A673 (cell line): ENCODE measurements around the gene ATRNL1. TPM values are rescaled to one million over a fixed set of nuclear protein-coding genes. Genes with fewer than 3 reads are reported as not detected.

Experiments used
- BruUV-seq: library from RNA; stranded (reverse); fragments of 400-500 nt; replicated peaks from 2 replicates; lab custom pipeline; 2021; lab: Mats Ljungman, UMichigan
- CTCF ChIA-PET: fragments of 300-600 bp; sonication (Branson Sonifier 250); formaldehyde crosslinking; loops from one replicate; lab custom pipeline; 2022; ENCODE audit warnings: antibody characterized with exemption; lab: Charles Lee
- POLR2A ChIA-PET: fragments of 300-600 bp; sonication (Branson Sonifier 250); formaldehyde crosslinking; loops from one replicate; lab custom pipeline; 2022; ENCODE audit warnings: antibody characterized with exemption; ENCODE audit not compliant: low non-redundant PET; lab: Charles Lee
- DNase-seq: peaks from one replicate; pipeline ENCODE4 v3.0.0-alpha.2; 2015; ENCODE audit warnings: low spot score
- H3K27ac ChIP-seq: fragments of 200-600 bp; sonication (generic); 2 replicates; pipeline ENCODE4 v1.5.1; 2016; ENCODE audit warnings: mixed run types, low read depth, mild to moderate bottlenecking, mixed read lengths, antibody characterized with exemption, low read length; ENCODE audit not compliant: poor library complexity, severe bottlenecking
- H3K27me3 ChIP-seq: fragments of 200-600 bp; sonication (generic); replicated peaks from 2 replicates; pipeline ENCODE4 v1.6.1; 2017; ENCODE audit warnings: mixed run types, low read depth, mild to moderate bottlenecking, mixed read lengths, antibody characterized with exemption, low read length; ENCODE audit not compliant: insufficient read depth, poor library complexity
- H3K36me3 ChIP-seq: fragments of 200-600 bp; sonication (generic); 2 replicates; pipeline ENCODE4 v1.6.1; 2016; ENCODE audit warnings: mixed run types, mild to moderate bottlenecking, mixed read lengths, antibody characterized with exemption, low read length; ENCODE audit not compliant: insufficient read depth, poor library complexity, severe bottlenecking
- H3K4me1 ChIP-seq: fragments of 200-600 bp; sonication (generic); 2 replicates; pipeline ENCODE4 v1.6.1; 2017; ENCODE audit warnings: mixed run types, mild to moderate bottlenecking, mixed read lengths, antibody characterized with exemption, low read length; ENCODE audit not compliant: insufficient read depth, poor library complexity, severe bottlenecking
- H3K4me3 ChIP-seq: fragments of 200-600 bp; sonication (generic); 2 replicates; pipeline ENCODE4 v1.5.1; 2016; ENCODE audit warnings: low read depth, mixed run types, mild to moderate bottlenecking, mixed read lengths, low read length; ENCODE audit not compliant: poor library complexity, severe bottlenecking
- H3K9me3 ChIP-seq: fragments of 200-600 bp; sonication (generic); 2 replicates; pipeline ENCODE4 v1.6.1; 2016; ENCODE audit warnings: mixed run types, low read depth, mild to moderate bottlenecking, mixed read lengths, antibody characterized with exemption, low read length; ENCODE audit not compliant: poor library complexity, severe bottlenecking
- CTCF ChIP-seq: fragments of 300-800, 200-600 bp; sonication (generic); conservative IDR thresholded peaks from 2 replicates; pipeline ENCODE4 v1.5.1; 2017; ENCODE audit warnings: low read depth, mild to moderate bottlenecking, antibody characterized with exemption, low read length, moderate library complexity, mixed read lengths
- EZH2 ChIP-seq: fragments of 200-600 bp; sonication (generic); IDR thresholded peaks from 2 replicates; pipeline ENCODE4 v1.6.1; 2017; ENCODE audit warnings: borderline replicate concordance, low read depth, mild to moderate bottlenecking, mixed read lengths, antibody characterized with exemption, low read length; ENCODE audit not compliant: poor library complexity, severe bottlenecking
- intact Hi-C: fragments of 100-400 bp; cut with micrococcal nuclease; formaldehyde crosslinking; loops from one replicate; pipeline ENCODE4 v1.10.0; 2022; ENCODE audit not compliant: unreplicated experiment
- total RNA-seq: library from RNA; stranded (reverse); gene quantifications from 2 replicates; pipeline ENCODE4 v1.2.3, GENCODE V29; 2021

Gene ATRNL1
- total RNA-seq, 1 experiment from 2014 or later, result 3.0 TPM

DNA sequence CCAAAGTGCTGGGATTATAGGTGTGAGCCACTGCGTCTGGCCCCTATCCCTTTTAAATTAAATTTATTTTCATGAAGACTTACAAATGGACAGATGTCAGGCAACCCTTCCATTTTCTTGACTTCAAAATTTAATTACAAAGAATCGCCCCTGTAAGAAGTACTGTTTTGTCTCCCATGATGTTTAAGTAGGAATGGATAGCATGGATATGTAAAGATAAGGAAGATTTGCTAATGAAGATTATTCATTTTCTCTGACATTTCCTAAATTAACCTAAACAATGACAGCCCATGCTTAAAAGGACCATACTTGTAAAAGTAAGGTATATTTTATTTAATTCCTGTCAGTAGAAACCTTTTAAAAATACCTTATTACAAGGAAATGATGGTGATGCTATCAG, 627.0 kb downstream of the ATRNL1 start:
- CTCF ChIA-PET, result no interaction called here
- intact Hi-C loops, result no loop called here
- TF ChIP-seq EZH2, result no peak
- no peak for TF ChIP-seq CTCF

GRCh38 chr10:115727129-115727528, 634.0 kb downstream of the ATRNL1 start:
- H3K27ac ChIP-seq, result no peak overlapping the region
- ChIA-PET CTCF (interaction anchor here (0.5 kb wide), 1 partner anchor 978 kb away, joined by 8 read pairs; no protein-coding TSS in a partner anchor), POLR2A (no interaction called here)
- no peaks in the 10 kb centered on the region for H3K9me3 ChIP-seq
- no peaks in the 10 kb centered on the region for H3K36me3 ChIP-seq
- BruUV-seq, result no TSS peak
- H3K4me3 ChIP-seq, result no peak overlapping the region
- TF ChIP-seq CTCF, result no peak
- TF ChIP-seq EZH2, result no peak
- DNase-seq, result no peak
- intact Hi-C loops, result no loop called here
- no peaks in the 10 kb centered on the region for H3K4me1 ChIP-seq
- peaks cover 11% of the 10 kb centered on the region for H3K27me3 ChIP-seq

More for the DNA sequence above, 627.0 kb downstream of the ATRNL1 start:
- no peaks in the 10 kb centered on the region for H3K36me3 ChIP-seq
- no peaks in the 10 kb centered on the region for H3K9me3 ChIP-seq
- no peak for DNase-seq
- H3K27ac ChIP-seq, result no peak overlapping the region
- peaks cover 30% of the 10 kb centered on the region for H3K27me3 ChIP-seq
- POLR2A ChIA-PET, result no interaction called here
- BruUV-seq, result no TSS peak
- H3K4me1 ChIP-seq, result no peaks in the 10 kb centered on the region
- H3K4me3 ChIP-seq, result no peak overlapping the region

DNA sequence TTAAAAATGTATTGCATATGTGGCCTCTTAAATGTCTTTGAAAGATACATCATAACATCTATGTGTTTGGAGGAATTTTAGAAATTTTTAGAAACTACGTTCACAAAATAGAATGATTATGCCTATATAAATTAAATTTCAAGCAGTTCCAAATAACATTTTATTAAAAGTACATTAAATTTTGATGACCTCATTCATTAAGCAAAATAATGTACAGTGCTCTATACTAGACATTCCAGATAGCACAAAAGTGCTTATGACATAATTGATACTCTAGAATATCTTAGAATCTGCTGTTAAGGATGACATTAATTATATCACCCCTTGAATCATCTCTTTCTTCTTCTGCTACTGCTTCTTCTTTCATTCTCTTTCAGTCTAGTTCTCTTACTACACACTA, 650.9 kb downstream of the ATRNL1 start:
- Histone ChIP-seq H3K27me3 (no peaks in the 10 kb centered on the region), H3K4me3 (no peak overlapping the region), H3K4me1 (no peaks in the 10 kb centered on the region), H3K27ac (no peak overlapping the region), H3K36me3 (no peaks in the 10 kb centered on the region), H3K9me3 (no peaks in the 10 kb centered on the region)
- intact Hi-C loops, result no loop called here
- no peak for TF ChIP-seq EZH2
- no peak for TF ChIP-seq CTCF
- no TSS peak for BruUV-seq
- DNase-seq, result no peak
- POLR2A ChIA-PET, result no interaction called here
- CTCF ChIA-PET, result no interaction called here
